Left ventricle myocardium inferior (tissue), 1 donor: Measurements from ENCODE around the gene TCP1. TPM values are rescaled to one million over a fixed set of nuclear protein-coding genes. Genes with fewer than 3 reads are reported as not detected.

Experiments
- DNase-seq: peaks from one replicate; pipeline ENCODE4 v3.0.0-alpha.2; 2020
- H3K27ac ChIP-seq: fragments of 200-600 bp; replicated peaks from 2 replicates; pipeline ENCODE4 v1.8.0; 2021
- H3K27me3 ChIP-seq: fragments of 200-600 bp; 2 replicates; pipeline ENCODE4 v1.8.0; 2021; ENCODE audit warnings: low read depth
- H3K36me3 ChIP-seq: fragments of 200-600 bp; 2 replicates; pipeline ENCODE4 v1.8.0; 2021
- H3K4me1 ChIP-seq: fragments of 200-600 bp; 2 replicates; pipeline ENCODE4 v1.8.0; 2021
- H3K4me3 ChIP-seq: fragments of 200-600 bp; 2 replicates; pipeline ENCODE4 v1.8.0; 2021; ENCODE audit warnings: mild to moderate bottlenecking, moderate library complexity
- H3K9me3 ChIP-seq: fragments of 200-600 bp; replicated peaks from 2 replicates; pipeline ENCODE4 v1.8.0; 2021
- intact Hi-C: fragments of 100-400 bp; cut with micrococcal nuclease; formaldehyde crosslinking; loops from one replicate; pipeline ENCODE4 v1.11.0; 2022
- total RNA-seq: library from RNA; stranded (reverse); fragmentation: NEBNext Ultra II Directional; extraction: Animal tissue kit (Norgen Biotek cat#: 25700); gene quantifications from one replicate; pipeline ENCODE4 v1.2.1, GENCODE V29; 2021
- TF ChIP-seq, protein P1 (sequence below): fragments of 200-600 bp; IDR thresholded peaks from 2 replicates; pipeline ENCODE4 v1.8.0; 2021; ENCODE audit warnings: antibody characterized with exemption, mild to moderate bottlenecking, borderline replicate concordance
- donor health status: DM: no; HTN: yes; CAD: no; lungs with severe emphysema.

The TCP1 gene
- total RNA-seq, 1 donor from 2014 or later = 136 TPM

DNA sequence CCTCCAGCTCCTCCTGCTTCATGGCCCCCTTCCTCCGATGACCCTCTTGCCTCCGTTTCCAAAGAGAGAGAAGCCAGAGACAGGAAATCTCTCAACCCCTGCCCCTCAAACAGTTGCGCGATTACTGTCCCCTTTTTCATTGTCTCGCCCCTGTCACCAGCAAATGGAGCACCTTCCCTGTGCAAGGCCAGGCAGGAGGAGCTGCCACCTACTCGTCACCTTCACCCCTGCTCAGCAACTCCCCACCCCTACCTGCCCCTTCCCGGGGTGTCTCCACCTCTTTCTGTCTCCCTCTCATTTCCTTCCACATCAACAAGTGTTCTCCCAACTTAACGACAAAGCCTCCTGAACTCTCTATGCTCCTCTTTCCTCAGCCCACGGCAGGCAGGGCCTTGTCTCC, 24.4 kb upstream of the TCP1 start:
- TF ChIP-seq, protein P1, sequence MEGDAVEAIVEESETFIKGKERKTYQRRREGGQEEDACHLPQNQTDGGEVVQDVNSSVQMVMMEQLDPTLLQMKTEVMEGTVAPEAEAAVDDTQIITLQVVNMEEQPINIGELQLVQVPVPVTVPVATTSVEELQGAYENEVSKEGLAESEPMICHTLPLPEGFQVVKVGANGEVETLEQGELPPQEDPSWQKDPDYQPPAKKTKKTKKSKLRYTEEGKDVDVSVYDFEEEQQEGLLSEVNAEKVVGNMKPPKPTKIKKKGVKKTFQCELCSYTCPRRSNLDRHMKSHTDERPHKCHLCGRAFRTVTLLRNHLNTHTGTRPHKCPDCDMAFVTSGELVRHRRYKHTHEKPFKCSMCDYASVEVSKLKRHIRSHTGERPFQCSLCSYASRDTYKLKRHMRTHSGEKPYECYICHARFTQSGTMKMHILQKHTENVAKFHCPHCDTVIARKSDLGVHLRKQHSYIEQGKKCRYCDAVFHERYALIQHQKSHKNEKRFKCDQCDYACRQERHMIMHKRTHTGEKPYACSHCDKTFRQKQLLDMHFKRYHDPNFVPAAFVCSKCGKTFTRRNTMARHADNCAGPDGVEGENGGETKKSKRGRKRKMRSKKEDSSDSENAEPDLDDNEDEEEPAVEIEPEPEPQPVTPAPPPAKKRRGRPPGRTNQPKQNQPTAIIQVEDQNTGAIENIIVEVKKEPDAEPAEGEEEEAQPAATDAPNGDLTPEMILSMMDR = no peak
- H3K36me3 ChIP-seq = no peaks in the 10 kb centered on the region
- intact Hi-C loops = no loop called here
- H3K9me3 ChIP-seq = no peaks in the 10 kb centered on the region
- no peak for DNase-seq
- H3K27ac ChIP-seq = no peak overlapping the region
- no peaks in the 10 kb centered on the region for H3K4me1 ChIP-seq
- H3K4me3 ChIP-seq = no peak overlapping the region
- H3K27me3 ChIP-seq = no peaks in the 10 kb centered on the region

DNA sequence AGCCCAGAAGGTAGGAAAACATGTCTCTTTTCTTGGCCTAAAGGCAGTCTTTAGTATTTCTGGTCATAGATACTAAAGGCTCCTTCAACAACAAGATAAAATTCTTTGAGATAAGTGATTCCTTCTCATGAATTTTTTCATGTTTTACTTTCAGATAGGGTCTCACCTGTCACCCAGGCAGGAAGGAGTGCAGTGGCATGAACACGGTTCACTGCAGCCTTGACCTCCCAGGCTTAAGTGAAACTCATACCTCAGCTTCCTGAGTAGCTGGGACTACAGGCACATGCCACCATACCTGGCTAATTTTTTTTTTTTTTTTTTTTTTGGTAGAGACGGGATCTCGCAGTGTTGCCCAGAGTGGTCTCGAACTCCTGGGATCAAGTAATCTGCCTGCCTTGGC, 19.7 kb upstream of the TCP1 start:
- Histone ChIP-seq H3K4me3 (no peak overlapping the region), H3K27me3 (no peaks in the 10 kb centered on the region), H3K36me3 (no peaks in the 10 kb centered on the region), H3K9me3 (no peaks in the 10 kb centered on the region), H3K27ac (no peak overlapping the region), H3K4me1 (no peaks in the 10 kb centered on the region)
- intact Hi-C loops = no loop called here
- TF ChIP-seq, protein P1 = no peak
- DNase-seq = no peak

DNA sequence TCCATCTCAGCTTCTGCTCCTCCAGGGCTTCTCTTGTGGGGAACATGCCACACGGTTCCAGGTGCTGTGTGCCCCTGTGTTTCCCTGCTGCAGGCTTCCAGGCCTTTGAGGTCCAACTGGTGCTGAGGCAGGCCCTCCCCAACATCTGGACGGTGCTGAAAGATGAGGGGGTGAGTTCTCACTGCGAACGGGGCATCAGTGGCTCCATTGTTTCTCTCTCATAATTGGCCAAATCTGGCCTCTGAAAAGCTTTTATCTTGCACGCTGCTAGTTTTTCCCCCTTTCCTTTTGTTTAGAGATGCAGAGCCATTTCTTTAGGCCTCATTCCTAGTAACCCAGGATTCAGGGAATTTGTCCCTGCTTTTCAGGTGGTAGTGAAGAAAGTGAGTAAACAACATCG, 19.2 kb upstream of the TCP1 start:
- Histone ChIP-seq H3K9me3 (no peaks in the 10 kb centered on the region), H3K36me3 (no peaks in the 10 kb centered on the region)

DNA sequence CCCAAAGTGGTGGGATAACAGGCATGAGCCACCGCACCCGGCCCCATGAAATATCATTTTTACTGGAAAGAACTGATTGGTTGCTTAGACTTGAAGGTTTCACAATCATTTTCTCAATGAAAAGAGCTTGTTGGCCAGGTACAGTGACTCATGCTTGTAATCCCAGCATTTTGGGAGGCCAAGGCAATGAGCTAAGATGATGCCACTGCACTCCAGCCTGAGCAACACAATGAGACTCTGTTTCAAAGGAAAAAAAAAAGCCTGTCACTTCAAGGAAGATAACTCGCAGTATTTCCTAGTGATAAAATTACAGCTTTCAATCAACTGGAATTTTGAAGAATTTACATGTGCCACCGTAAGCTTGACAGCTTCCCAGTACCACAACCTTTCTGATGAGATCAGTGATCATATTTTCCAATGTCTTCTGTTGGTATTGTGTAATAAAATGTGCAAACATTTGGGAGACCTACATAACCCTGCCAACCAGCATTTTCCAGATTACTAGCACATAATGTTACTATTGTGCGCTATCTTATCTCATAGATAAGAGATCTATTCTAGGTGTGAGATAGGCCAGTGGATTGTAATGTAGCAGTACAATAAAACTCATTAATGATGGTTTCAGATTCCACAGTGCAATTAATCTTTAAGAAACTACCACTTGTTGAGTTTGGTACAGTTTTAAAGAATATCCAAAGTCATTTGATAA, 17.9 kb upstream of the TCP1 start:
- TF ChIP-seq, protein P1 = no peak
- H3K27me3 ChIP-seq = no peaks in the 10 kb centered on the region
- no peak overlapping the region for H3K27ac ChIP-seq
- H3K4me3 ChIP-seq = no peak overlapping the region
- DNase-seq = no peak
- H3K4me1 ChIP-seq = no peaks in the 10 kb centered on the region
- no peaks in the 10 kb centered on the region for H3K9me3 ChIP-seq
- intact Hi-C loops = no loop called here
- H3K36me3 ChIP-seq = no peaks in the 10 kb centered on the region

More for the DNA sequence above, 19.2 kb upstream of the TCP1 start:
- Histone ChIP-seq H3K27ac (no peak overlapping the region), H3K4me1 (no peaks in the 10 kb centered on the region), H3K27me3 (no peaks in the 10 kb centered on the region), H3K4me3 (no peak overlapping the region)
- intact Hi-C loops = no loop called here
- no peak for DNase-seq
- TF ChIP-seq, protein P1 = no peak

DNA sequence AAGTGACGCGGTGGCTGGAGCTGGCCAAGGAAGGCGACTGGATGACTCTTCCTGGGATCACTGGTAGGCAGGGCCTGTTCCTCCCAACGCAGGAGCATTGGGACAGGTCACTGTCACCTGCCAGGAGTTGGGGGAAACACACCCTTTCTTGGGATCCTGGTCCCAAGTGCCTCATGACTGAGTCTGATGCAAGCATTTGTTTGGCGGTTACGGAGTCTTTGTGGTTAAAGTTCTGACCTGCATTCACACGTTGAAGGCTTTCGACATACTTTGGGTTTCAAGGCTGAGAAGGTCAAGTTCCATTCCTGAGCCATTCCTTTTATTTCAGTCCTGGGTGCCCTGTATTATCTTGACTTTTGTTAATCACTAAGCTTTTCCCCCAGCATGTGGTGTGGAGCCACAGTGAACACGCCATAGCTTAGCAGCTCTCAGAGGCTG, 16.6 kb upstream of the TCP1 start:
- no peaks in the 10 kb centered on the region for H3K4me1 ChIP-seq
- intact Hi-C loops = no loop called here
- H3K4me3 ChIP-seq = no peak overlapping the region
- no peaks in the 10 kb centered on the region for H3K36me3 ChIP-seq
- TF ChIP-seq, protein P1 = no peak
- H3K27ac ChIP-seq = no peak overlapping the region
- DNase-seq = no peak
- H3K9me3 ChIP-seq = no peaks in the 10 kb centered on the region
- no peaks in the 10 kb centered on the region for H3K27me3 ChIP-seq
